HG03521 (cell line): ENCODE measurements around the gene CTXN1.

Experiments
- ATAC-seq: cut with Tn5 transposase; IDR thresholded peaks from one replicate; pipeline ENCODE4 v1.9.1; 2021; ENCODE audit warnings: mild to moderate bottlenecking, moderate library complexity; ENCODE audit not compliant: unreplicated experiment

The CTXN1 gene

GRCh38 chr19:7877249-7877836, 48.6 kb downstream of the CTXN1 start:
- ATAC-seq: no peak

DNA sequence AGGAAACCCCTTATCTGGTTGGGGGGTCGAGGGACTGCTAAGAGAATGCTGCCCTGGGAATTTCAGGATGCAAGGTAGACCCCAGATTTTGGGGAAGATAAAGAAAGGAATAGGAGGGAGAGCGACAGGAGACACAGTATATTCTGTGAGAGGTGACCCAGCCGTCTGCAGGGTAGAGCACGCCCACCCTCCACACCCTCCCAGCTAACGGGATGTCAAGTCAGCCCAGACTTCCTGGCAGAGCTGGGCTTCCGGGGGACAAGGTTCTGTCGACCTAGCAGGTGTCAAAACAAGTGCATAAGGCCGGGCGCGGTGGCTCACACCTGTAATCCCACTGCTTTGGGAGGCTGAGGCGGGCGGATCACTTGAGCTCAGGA, 51.0 kb downstream of the CTXN1 start:
- ATAC-seq: no peak
